Measurements from ENCODE around the gene SLAMF9.
"Not testable (repeated sequence)": the region's sequence is repeated elsewhere in the genome, so short reads cannot be mapped to it uniquely, and the experiment has no call there.

The SLAMF9 gene

DNA sequence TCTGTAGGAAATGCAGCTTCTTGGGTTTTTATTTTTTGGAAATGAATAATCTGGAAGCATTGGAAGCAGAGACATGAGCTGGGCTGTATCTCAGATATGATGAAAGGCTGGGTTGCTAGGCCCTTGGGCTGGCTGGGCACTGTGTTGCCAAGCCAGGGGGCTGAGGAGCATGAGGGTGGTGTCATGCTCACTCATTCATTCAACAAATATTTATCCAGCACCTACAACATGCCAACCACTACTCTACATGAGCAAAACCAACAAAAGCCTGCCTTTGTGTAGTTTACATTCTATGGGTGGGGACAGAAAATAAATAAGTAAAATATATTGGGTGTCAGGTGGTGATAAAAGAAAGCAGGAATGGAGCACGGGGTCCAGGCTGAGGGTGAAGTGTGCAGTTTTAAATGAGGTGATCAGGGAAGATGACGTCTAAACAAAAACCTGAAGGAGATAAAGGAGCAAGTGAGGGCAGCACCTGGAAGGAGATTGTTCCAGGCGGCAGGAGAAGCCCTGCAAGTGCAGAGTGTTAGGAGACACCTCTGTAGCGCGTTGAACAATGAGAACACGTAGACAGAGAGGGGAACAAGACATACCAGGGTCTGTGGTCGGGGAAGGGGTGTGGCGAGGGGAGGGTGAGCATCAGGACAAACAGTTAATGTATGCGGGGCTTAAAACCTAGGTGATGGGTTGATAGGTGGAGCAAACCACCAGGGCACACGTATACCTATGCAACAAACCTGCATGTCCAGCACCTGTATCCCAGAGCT is 39.6 kb downstream of the SLAMF9 start:
- TF ChIP-seq MYC (IDR thresholded peaks at IDR 0.05; ENCODE audit: low read depth, low read length) = no peak
- TF ChIP-seq, protein P1, sequence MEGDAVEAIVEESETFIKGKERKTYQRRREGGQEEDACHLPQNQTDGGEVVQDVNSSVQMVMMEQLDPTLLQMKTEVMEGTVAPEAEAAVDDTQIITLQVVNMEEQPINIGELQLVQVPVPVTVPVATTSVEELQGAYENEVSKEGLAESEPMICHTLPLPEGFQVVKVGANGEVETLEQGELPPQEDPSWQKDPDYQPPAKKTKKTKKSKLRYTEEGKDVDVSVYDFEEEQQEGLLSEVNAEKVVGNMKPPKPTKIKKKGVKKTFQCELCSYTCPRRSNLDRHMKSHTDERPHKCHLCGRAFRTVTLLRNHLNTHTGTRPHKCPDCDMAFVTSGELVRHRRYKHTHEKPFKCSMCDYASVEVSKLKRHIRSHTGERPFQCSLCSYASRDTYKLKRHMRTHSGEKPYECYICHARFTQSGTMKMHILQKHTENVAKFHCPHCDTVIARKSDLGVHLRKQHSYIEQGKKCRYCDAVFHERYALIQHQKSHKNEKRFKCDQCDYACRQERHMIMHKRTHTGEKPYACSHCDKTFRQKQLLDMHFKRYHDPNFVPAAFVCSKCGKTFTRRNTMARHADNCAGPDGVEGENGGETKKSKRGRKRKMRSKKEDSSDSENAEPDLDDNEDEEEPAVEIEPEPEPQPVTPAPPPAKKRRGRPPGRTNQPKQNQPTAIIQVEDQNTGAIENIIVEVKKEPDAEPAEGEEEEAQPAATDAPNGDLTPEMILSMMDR (IDR thresholded peaks at IDR 0.05; ENCODE audit: low read depth, low read length) = no peak
- TF ChIP-seq, protein P2, sequence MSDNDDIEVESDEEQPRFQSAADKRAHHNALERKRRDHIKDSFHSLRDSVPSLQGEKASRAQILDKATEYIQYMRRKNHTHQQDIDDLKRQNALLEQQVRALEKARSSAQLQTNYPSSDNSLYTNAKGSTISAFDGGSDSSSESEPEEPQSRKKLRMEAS (IDR thresholded peaks at IDR 0.05; ENCODE audit: low read depth, low read length) = no peak
- TF ChIP-seq POLR2A (IDR thresholded peaks at IDR 0.05; ENCODE audit: extremely low read depth, insufficient read length) = no peak
- DNase-seq (ENCODE audit: low read depth) = no peak
- H3K4me3 ChIP-seq (ENCODE audit: low read depth, low read length) = no peak overlapping the region

DNA sequence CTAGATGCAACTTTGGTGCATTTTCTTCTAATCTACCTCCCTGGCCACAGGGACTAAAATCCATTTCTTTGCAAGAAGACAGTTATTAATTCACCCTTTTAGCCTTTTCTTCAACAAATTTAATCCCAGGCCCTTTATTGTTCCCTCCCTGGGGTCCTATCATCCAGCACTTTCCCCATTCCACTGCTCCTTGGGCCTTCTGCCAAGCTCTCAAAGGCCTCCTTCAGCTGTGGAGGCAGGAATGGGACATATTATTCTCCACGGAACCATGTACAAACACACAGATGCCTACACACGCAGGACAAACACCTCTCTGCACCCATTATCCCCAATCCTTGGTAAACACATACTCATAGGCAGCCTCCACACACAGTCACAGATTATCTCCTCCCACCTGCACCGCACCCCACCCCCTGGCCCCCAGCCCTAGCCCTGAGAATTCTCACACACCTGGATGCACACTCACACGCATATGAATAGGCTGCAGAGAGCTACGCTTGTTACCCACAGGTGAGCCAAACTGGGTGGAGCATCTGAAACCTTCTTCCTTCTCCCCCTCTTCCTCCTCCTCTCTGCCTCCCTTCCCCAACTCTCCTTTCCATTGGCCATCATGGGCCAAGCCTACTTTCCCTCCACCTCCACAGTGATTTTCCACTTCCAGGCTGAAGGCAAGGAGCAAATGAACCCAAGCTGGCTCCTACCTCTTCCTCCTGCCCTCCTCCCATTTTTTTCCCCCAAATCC is 40.4 kb downstream of the SLAMF9 start:
- TF ChIP-seq, protein P1 (IDR thresholded peaks at IDR 0.05; ENCODE audit: low read depth, low read length) = no peak
- TF ChIP-seq MYC (IDR thresholded peaks at IDR 0.05; ENCODE audit: low read depth, low read length) = no peak
- TF ChIP-seq, protein P2 (IDR thresholded peaks at IDR 0.05; ENCODE audit: low read depth, low read length) = no peak
- TF ChIP-seq POLR2A (IDR thresholded peaks at IDR 0.05; ENCODE audit: extremely low read depth, insufficient read length) = no peak
- no peak for DNase-seq (ENCODE audit: low read depth)
- H3K4me3 ChIP-seq (ENCODE audit: low read depth, low read length) = no peak overlapping the region

DNA sequence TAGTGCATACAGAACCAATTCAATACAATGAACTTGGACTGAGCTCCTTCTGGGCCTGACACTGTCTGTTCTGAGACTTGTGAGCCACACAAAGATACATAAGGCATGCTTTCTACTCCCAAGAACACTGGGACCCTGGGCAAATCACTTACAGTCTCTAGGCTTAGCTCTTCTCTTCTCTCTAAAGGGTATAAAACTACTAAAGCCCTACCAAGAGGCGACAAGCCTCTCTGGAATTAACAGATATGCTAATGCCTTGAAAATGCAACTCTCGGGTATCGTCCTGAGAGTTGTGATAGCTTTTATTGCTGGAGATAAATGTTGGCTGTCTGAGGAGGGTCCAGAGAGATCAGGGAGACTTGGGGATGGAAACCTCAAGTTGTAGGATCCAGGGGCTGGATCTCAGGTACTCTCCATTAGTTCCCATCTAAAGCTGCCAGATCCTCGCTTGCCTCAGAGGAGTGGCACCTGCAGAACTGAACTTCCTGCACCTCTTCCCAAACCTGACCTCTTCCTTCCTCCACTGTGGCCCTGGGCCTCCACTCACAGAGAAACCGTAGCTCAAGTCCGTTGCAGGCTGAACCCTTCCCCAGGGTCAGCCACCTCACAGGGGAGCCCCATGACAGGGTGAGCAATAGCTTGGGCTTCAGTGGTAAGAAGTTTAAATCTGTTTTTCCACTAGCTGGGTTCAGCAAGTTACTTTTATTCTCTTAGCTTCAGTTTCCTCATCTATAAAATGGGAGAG is 42.5 kb downstream of the SLAMF9 start:
- peak; percentile 45 for DNase-seq (ENCODE audit: low read depth)
- TF ChIP-seq, protein P1 (IDR thresholded peaks at IDR 0.05; ENCODE audit: low read depth, low read length) = no peak
- TF ChIP-seq, protein P2 (IDR thresholded peaks at IDR 0.05; ENCODE audit: low read depth, low read length) = no peak
- TF ChIP-seq POLR2A (IDR thresholded peaks at IDR 0.05; ENCODE audit: extremely low read depth, insufficient read length) = no peak
- H3K4me3 ChIP-seq (ENCODE audit: low read depth, low read length) = no peak overlapping the region

DNA sequence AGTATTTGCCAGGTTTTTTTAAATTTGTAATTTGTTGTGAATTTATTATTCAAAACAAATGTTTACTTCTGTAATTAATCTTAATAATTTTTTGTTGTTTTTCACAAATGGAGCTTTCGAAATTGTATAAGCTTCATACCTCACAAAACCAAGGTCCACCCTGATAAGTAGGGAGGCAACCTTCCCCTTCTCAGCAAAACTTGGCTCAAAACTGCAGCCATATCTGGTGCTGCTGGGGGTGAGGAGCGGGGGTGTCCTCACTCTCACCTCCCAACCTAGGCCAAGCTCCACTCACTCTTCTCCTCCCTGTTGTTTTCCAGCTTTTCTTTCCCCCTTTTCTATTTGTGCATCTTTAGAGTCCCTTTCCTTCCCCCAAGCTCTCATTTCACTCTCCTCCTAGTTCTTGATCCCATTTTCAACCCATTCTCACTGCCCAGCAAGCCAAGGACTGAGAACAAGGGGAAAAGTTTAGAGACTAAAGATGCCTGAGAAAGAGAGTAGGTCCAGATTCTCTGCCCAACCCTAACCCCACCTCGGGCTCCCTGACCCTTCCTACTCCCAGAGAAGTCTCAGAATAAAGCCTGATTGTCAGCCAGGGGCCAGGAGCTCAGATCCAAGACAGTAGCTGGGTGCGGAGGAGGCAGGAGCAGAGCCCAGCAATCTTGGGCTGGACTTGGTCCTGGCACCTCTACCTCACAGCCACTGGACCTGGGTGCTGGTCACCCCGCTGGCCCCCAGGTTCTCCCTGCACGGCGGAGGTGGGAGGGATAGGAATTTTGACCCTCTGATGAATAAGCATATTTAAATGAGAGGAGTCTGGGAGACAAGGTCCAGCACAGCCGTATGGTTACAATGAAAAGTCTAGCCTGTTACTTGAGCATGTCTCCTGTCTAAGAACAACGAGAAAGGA is 45.8 kb downstream of the SLAMF9 start:
- TF ChIP-seq, protein P2 (IDR thresholded peaks at IDR 0.05; ENCODE audit: low read depth, low read length) = no peak
- TF ChIP-seq MYC (IDR thresholded peaks at IDR 0.05; ENCODE audit: low read depth, low read length) (no peak), POLR2A (IDR thresholded peaks at IDR 0.05; ENCODE audit: extremely low read depth, insufficient read length) (no peak)
- TF ChIP-seq, protein P1 (IDR thresholded peaks at IDR 0.05; ENCODE audit: low read depth, low read length) = no peak
- no peak overlapping the region for H3K4me3 ChIP-seq (ENCODE audit: low read depth, low read length)
- DNase-seq (ENCODE audit: low read depth) = no peak

DNA sequence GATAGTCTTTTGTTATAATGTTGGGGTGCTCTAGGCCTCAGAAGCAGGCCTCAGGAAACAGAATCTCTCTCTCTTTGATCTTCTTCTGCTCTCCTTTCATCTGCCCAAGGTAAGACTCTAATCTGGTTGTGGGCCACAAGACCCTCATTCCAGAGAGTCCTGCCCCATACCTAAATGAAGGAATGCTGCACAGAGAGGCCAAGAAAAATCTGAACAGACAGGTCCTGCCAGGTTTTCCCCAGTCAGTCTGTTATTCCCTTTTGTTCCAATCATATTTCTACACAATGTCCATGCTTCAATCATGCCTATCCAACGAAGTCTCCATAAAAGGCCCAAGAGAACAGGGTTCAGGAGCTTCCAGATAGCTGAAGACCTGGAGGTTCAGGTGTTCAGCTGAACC is 47.1 kb downstream of the SLAMF9 start:
- H3K4me3 ChIP-seq (ENCODE audit: low read depth, low read length) = no peak overlapping the region
- TF ChIP-seq, protein P1 (IDR thresholded peaks at IDR 0.05; ENCODE audit: low read depth, low read length) = no peak
- no peak for TF ChIP-seq POLR2A (IDR thresholded peaks at IDR 0.05; ENCODE audit: extremely low read depth, insufficient read length)
- no peak for TF ChIP-seq MYC (IDR thresholded peaks at IDR 0.05; ENCODE audit: low read depth, low read length)
- TF ChIP-seq, protein P2 (IDR thresholded peaks at IDR 0.05; ENCODE audit: low read depth, low read length) = no peak
- no peak for DNase-seq (ENCODE audit: low read depth)

DNA sequence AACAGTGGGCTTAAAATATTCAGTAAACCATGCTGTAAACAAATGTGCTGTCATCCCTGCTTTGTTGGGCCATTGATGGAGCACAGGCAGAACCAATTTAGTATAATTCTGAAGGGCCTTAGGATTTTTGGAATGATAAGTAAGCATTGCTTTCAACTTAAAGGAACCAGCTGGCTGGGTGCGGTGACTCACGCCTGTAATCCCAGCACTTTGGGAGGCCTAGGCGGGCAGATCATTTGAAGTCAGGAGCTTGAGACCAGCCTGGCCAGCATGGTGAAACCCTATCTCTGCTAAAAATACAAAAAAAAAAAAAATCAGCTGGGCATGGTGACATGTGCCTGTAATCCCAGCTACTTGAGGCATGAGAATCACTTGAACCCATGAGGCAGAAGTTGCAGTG is 50.0 kb downstream of the SLAMF9 start:
- not testable (repeated sequence) for H3K4me3 ChIP-seq (ENCODE audit: low read depth, low read length); DNase-seq (ENCODE audit: low read depth)
